ENCODE data around the gene DOK7. TPM values are rescaled to one million over a fixed set of nuclear protein-coding genes. Genes with fewer than 3 reads are reported as not detected.

DOK7 gene
- total RNA-seq, 1 donor from 2014 or later: 0.99 TPM

GRCh38 chr4:3487861-3488260, 24.8 kb downstream of the DOK7 start:
- DNase-seq: no peak

- DNase-seq: no peak
These were observed 25.7 kb downstream of the DOK7 start for GRCh38 chr4:3488820-3489219.

- no peak for DNase-seq
These were observed 26.4 kb downstream of the DOK7 start for GRCh38 chr4:3489451-3489962.

- DNase-seq: no peak
These were observed 28.7 kb downstream of the DOK7 start for GRCh38 chr4:3491681-3492405.

- no peak for DNase-seq
These were observed 29.9 kb downstream of the DOK7 start for GRCh38 chr4:3492741-3493719.

- DNase-seq: no peak
These were observed 30.8 kb downstream of the DOK7 start for GRCh38 chr4:3493720-3494461.

- no peak for DNase-seq
These were observed 31.4 kb downstream of the DOK7 start for GRCh38 chr4:3494462-3494871.

- no peak for DNase-seq
These were observed 32.3 kb downstream of the DOK7 start for GRCh38 chr4:3495204-3495975.

GRCh38 chr4:3496021-3496420, 32.9 kb downstream of the DOK7 start:
- no peak for DNase-seq

GRCh38 chr4:3497095-3497494, 34.0 kb downstream of the DOK7 start:
- no peak for DNase-seq

GRCh38 chr4:3497523-3498389, 34.6 kb downstream of the DOK7 start:
- no peak for DNase-seq

GRCh38 chr4:3498407-3498806, 35.3 kb downstream of the DOK7 start:
- no peak for DNase-seq

GRCh38 chr4:3498901-3499510, 35.9 kb downstream of the DOK7 start:
- no peak for DNase-seq

GRCh38 chr4:3499710-3500109, 36.6 kb downstream of the DOK7 start:
- DNase-seq: no peak

GRCh38 chr4:3500111-3500510, 37.0 kb downstream of the DOK7 start:
- DNase-seq: no peak

- no peak for DNase-seq
These were observed 37.6 kb downstream of the DOK7 start for GRCh38 chr4:3500634-3501101.

GRCh38 chr4:3501126-3501824, 38.2 kb downstream of the DOK7 start:
- no peak for DNase-seq

- no peak for DNase-seq
These were observed 38.8 kb downstream of the DOK7 start for GRCh38 chr4:3501825-3502425.
